ENCODE measurements around the gene AQR.

DNA sequence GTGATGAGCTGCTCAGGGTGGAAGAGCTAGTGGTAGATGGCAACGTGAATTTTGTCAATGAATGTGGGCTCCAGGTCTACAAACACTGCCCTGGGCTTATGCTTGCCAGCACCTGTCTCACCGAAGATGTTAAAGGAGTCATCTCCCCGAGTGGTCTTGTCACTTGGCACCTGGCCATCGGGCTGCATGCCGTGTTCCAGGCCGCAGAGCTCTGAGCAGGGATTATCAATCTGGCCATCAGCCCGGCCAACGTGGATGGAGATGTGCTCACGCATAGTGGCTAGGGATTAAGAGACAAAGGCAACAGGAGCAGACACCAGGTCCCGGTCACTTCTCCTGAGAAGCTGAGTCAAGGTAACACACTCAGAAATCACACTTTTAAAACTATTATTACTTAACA, 119.4 kb downstream of the AQR start:
- TF ChIP-seq, protein P1, sequence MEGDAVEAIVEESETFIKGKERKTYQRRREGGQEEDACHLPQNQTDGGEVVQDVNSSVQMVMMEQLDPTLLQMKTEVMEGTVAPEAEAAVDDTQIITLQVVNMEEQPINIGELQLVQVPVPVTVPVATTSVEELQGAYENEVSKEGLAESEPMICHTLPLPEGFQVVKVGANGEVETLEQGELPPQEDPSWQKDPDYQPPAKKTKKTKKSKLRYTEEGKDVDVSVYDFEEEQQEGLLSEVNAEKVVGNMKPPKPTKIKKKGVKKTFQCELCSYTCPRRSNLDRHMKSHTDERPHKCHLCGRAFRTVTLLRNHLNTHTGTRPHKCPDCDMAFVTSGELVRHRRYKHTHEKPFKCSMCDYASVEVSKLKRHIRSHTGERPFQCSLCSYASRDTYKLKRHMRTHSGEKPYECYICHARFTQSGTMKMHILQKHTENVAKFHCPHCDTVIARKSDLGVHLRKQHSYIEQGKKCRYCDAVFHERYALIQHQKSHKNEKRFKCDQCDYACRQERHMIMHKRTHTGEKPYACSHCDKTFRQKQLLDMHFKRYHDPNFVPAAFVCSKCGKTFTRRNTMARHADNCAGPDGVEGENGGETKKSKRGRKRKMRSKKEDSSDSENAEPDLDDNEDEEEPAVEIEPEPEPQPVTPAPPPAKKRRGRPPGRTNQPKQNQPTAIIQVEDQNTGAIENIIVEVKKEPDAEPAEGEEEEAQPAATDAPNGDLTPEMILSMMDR (conservative IDR thresholded peaks at IDR 0.05; ENCODE audit: low read length), result no peak
- TF ChIP-seq EZH2phosphoT487 (IDR thresholded peaks at IDR 0.05; ENCODE audit: borderline replicate concordance), result no peak

Measured in Loucy (cell line).